Osteoblast (primary cell): Measurements from ENCODE around the gene GZMA. TPM values are rescaled to one million over a fixed set of nuclear protein-coding genes. Genes with fewer than 3 reads are reported as not detected.
"Not testable (repeated sequence)": the region's sequence is repeated elsewhere in the genome, so short reads cannot be mapped to it uniquely, and the experiment has no call there.

Experiments
- DNase-seq: peaks from one replicate; pipeline ENCODE4 v3.0.0; 2011; ENCODE audit warnings: low spot score, mixed read lengths; ENCODE audit not compliant: insufficient read length; ENCODE audit errors: missing footprints
- H2AFZ ChIP-seq: 2 replicates; pipeline ENCODE4 v1.6.0; 2011; ENCODE audit warnings: mild to moderate bottlenecking, low read length
- H3K27ac ChIP-seq: 2 replicates; pipeline ENCODE4 v1.5.1; 2011; ENCODE audit warnings: mild to moderate bottlenecking, low read depth, low read length, moderate library complexity
- H3K27me3 ChIP-seq: 2 replicates; pipeline ENCODE4 v1.6.0; 2012; ENCODE audit warnings: mild to moderate bottlenecking, control low read depth, inconsistent platforms, low read length, moderate library complexity; ENCODE audit not compliant: insufficient read depth
- H3K36me3 ChIP-seq: 2 replicates; pipeline ENCODE4 v1.5.1; 2011; ENCODE audit warnings: mild to moderate bottlenecking, low read length, control low read depth, moderate library complexity; ENCODE audit not compliant: insufficient read depth
- H3K4me1 ChIP-seq: 2 replicates; pipeline ENCODE4 v1.5.1; 2011; ENCODE audit warnings: mild to moderate bottlenecking, low read length, control low read depth, moderate library complexity; ENCODE audit not compliant: insufficient read depth
- H3K4me2 ChIP-seq: 2 replicates; pipeline ENCODE4 v1.6.0; 2011; ENCODE audit warnings: mild to moderate bottlenecking, low read length; ENCODE audit not compliant: insufficient read depth
- H3K4me3 ChIP-seq: fragments of 200-600 bp; sonication (generic); 3 replicates; pipeline ENCODE4 v1.5.1; 2012; ENCODE audit warnings: mild to moderate bottlenecking, low read length, inconsistent platforms; ENCODE audit not compliant: insufficient read depth
- H3K79me2 ChIP-seq: 2 replicates; pipeline ENCODE4 v1.6.0; 2012; ENCODE audit warnings: mild to moderate bottlenecking, low read length, control low read depth, inconsistent platforms; ENCODE audit not compliant: insufficient read depth
- H3K9me3 ChIP-seq: 2 replicates; pipeline ENCODE4 v1.5.1; 2011; ENCODE audit warnings: low read depth, low read length, control low read depth
- H4K20me1 ChIP-seq: 2 replicates; pipeline ENCODE4 v1.6.0; 2012; ENCODE audit warnings: mild to moderate bottlenecking, low read length, control low read depth; ENCODE audit not compliant: insufficient read depth
- CTCF ChIP-seq: IDR thresholded peaks from 2 replicates; pipeline ENCODE4 v1.5.1; 2011; ENCODE audit warnings: mild to moderate bottlenecking, low read depth, low read length, moderate library complexity; ENCODE audit errors: extremely low read depth
- total RNA-seq: library from RNA; depleted of rRNA; stranded (reverse); fragments of >200 nt; gene quantifications from 2 replicates; pipeline ENCODE4 v1.2.3, GENCODE V29; 2012

Gene GZMA
- total RNA-seq, 1 donor, result not detected

GRCh38 chr5:55104036-55104772, 1.8 kb downstream of the GZMA start:
- H3K4me1 ChIP-seq, result no peaks in the 10 kb centered on the region
- no peaks in the 10 kb centered on the region for H4K20me1 ChIP-seq
- no peaks in the 10 kb centered on the region for H3K27me3 ChIP-seq
- H3K27ac ChIP-seq, result no peak overlapping the region
- no peaks in the 10 kb centered on the region for H3K36me3 ChIP-seq
- DNase-seq, result peak; percentile 39
- no peak overlapping the region for H3K4me2 ChIP-seq
- H2AFZ ChIP-seq, result no peak overlapping the region
- no peaks in the 10 kb centered on the region for H3K79me2 ChIP-seq
- TF ChIP-seq CTCF, result no peak
- H3K4me3 ChIP-seq, result no peak overlapping the region
- no peaks in the 10 kb centered on the region for H3K9me3 ChIP-seq

GRCh38 chr5:55104946-55105701, 2.7 kb downstream of the GZMA start:
- Histone ChIP-seq H3K36me3 (no peaks in the 10 kb centered on the region), H3K9me3 (no peaks in the 10 kb centered on the region), H3K4me2 (no peak overlapping the region), H4K20me1 (no peaks in the 10 kb centered on the region), H3K27ac (no peak overlapping the region), H3K79me2 (no peaks in the 10 kb centered on the region), H3K27me3 (no peaks in the 10 kb centered on the region), H2AFZ (no peak overlapping the region), H3K4me1 (no peaks in the 10 kb centered on the region), H3K4me3 (no peak overlapping the region)
- no peak for TF ChIP-seq CTCF
- DNase-seq, result no peak

- not testable (repeated sequence) for H3K4me1 ChIP-seq, DNase-seq, H3K27me3 ChIP-seq, H3K4me3 ChIP-seq, H3K9me3 ChIP-seq, H3K27ac ChIP-seq, H2AFZ ChIP-seq, H4K20me1 ChIP-seq, H3K79me2 ChIP-seq, H3K36me3 ChIP-seq, H3K4me2 ChIP-seq
These were observed 3.5 kb downstream of the GZMA start for GRCh38 chr5:55105976-55106375.

- no peak for TF ChIP-seq CTCF
- no peak for DNase-seq
- no peak overlapping the region for H2AFZ ChIP-seq
- H3K36me3 ChIP-seq, result no peaks in the 10 kb centered on the region
- no peaks in the 10 kb centered on the region for H3K27me3 ChIP-seq
- no peaks in the 10 kb centered on the region for H3K79me2 ChIP-seq
- H4K20me1 ChIP-seq, result no peaks in the 10 kb centered on the region
- H3K27ac ChIP-seq, result no peak overlapping the region
- H3K4me1 ChIP-seq, result no peaks in the 10 kb centered on the region
- no peaks in the 10 kb centered on the region for H3K9me3 ChIP-seq
- no peak overlapping the region for H3K4me3 ChIP-seq
- no peak overlapping the region for H3K4me2 ChIP-seq
These were observed 6.2 kb downstream of the GZMA start for GRCh38 chr5:55108661-55109060.
